Adrenal gland (tissue), 12 donors: ENCODE data around the gene ILK. TPM values are rescaled to one million over a fixed set of nuclear protein-coding genes. Genes with fewer than 3 reads are reported as not detected.

ENCODE experiments used
- DNase-seq, 7 donors: peaks; one replicate each; pipeline ENCODE4 v3.0.0-alpha.2; 2019 to 2020
- H3K27ac ChIP-seq, 5 donors: fragments of 200-600 bp; sonication (generic) in 4 of 5; 1 replicate in 3 of 5; 2 replicates in 2 of 5; pipeline versions ENCODE4 v1.5.1 to v1.8.0; 2016 to 2020; ENCODE audit warnings: mild to moderate bottlenecking in 1 of 5
- H3K27me3 ChIP-seq: fragments of 200-600 bp; 2 replicates; pipeline ENCODE4 v1.8.0; 2021
- H3K36me3 ChIP-seq, 2 donors: fragments of 200-600 bp; replicated peaks in 1 of 2; 1 replicate in 1 of 2; 2 replicates in 1 of 2; pipeline versions ENCODE4 v1.5.1 to v1.8.0; 2018 to 2022
- H3K4me1 ChIP-seq, 2 donors: fragments of 200-600 bp; replicated peaks in 1 of 2; 1 replicate in 1 of 2; 2 replicates in 1 of 2; pipeline versions ENCODE4 v1.5.1 to v1.8.0; 2018 to 2021
- H3K4me3 ChIP-seq, 4 donors: fragments of 200-600 bp; sonication (generic) in 3 of 4; one replicate each; pipeline ENCODE4 v1.5.1; 2016 to 2018
- H3K9me3 ChIP-seq, 3 donors: fragments of 200-600 bp; sonication (generic) in 1 of 3; replicated peaks in 1 of 3; 1 replicate in 2 of 3; 2 replicates in 1 of 3; pipeline versions ENCODE4 v1.5.1 to v1.8.0; 2016 to 2021
- POLR2A ChIP-seq, 2 donors: fragments of 450-650 bp; IDR thresholded peaks; one replicate each; pipeline ENCODE4 v1.6.1; 2017; ENCODE audit warnings: antibody characterized with exemption in 2 of 2, mild to moderate bottlenecking in 2 of 2, moderate library complexity in 1 of 2
- WGBS, 4 donors: extraction: QIAGEN DNeasy Blood & Tissue Kit in 2 of 4; methylation state at CpG; one replicate each; pipeline versions ENCODE4 v1.1.5 to v1.1.7; 2013 to 2017; 5-methylcytosine and 5-hydroxymethylcytosine counted together
- intact Hi-C, 2 donors: fragments of 100-400 bp; cut with DNase I; formaldehyde crosslinking; loops; one replicate each; pipeline versions ENCODE4 v1.14.1 to v1.15.0; 2022 to 2023
- polyA plus RNA-seq, 3 donors: library from polyadenylated mRNA; stranded (reverse); fragments of 200-250 nt in 2 of 3; fragments of 350-450 nt in 1 of 3; fragmentation: Illumina TruSeq in 1 of 3; extraction: RNeasy Lipid Tissue Mini Kit (QIAGEN cat#74804) in 1 of 3; gene quantifications; one replicate each; pipeline ENCODE4 v1.2.3, GENCODE V29; 2013 to 2014
- total RNA-seq, 9 donors: library from RNA; depleted of rRNA in 4 of 9; stranded (reverse); fragments of >200 nt in 4 of 9; fragments of 120-200 nt in 1 of 9; fragmentation: NEBNext Ultra II Directional in 1 of 9; extraction: Animal tissue kit (Norgen Biotek cat#: 25700) in 1 of 9; gene quantifications; one replicate each; pipeline versions ENCODE4 v1.1.0 to v1.2.4, GENCODE V29; 2013 to 2023
- TF ChIP-seq, protein P1 (sequence below), 6 experiments: fragments of 450-650 bp in 4 of 6; fragments of 200-600 bp in 2 of 6; sonication (generic) in 1 of 6; IDR thresholded peaks; 1 replicate in 5 of 6; 2 replicates in 1 of 6; pipeline versions ENCODE4 v1.5.1 to v1.8.0; 2016 to 2021; ENCODE audit warnings: antibody characterized with exemption in 6 of 6, mild to moderate bottlenecking in 2 of 6, moderate library complexity in 1 of 6
- donor health status: healthy with polysubstance abuse.
- donor health status: Bipolar disorder and iron deficiency.
- donor health status: DM: yes; HTN: yes; CAD: no.
- donor health status: DM: no; HTN: no; CAD: no.
- donor health status: DM: no; HTN: no; CAD: no.
- donor health status: DM: yes; HTN: yes; CAD: no.

Gene ILK
- total and polyA plus RNA-seq, 12 donors, result 99.1 to 191 (median 153) TPM

DNA sequence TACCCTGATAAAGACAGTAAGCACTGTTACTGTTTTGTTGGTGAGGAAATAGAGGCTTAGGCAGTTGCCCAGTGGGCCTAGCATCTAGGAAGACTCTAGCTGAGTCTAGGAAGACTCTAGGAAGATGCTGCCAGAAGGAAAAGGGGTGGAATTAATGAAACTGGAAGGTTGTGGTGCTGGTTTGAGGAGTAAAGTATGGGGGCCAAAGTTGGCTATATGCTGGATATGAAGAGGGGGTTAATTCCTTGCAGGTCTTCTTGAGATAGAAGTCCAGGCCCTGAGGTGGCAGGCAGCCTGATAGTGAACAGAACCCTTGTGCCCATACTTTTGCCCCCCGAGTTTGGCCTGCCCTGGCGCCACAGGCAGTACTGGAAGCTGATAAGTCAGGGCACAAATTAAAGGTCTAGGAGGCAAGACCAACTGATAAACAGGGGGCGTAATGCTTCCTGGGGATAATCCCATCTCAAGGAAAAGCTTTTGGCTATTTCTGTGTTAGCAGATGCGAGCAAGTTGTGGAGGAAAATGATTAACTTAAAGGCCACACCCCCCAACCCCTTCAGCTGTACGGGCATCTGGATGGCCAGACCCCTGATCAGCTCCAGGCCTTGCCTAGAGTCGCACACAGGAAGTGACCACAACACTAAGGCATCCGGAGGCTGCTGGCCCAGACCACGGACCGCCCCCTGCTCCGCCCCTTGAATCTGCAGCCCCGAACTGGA, 3.1 kb downstream of the ILK start:
- WGBS, 4 donors, result 15 to 20% (median 20%) methylated on average over 10 to 11 of the region's 11 CpGs
- Histone ChIP-seq H3K4me1 (peaks cover 39 to 59% of the 10 kb centered on the region in 2 donors), H3K9me3 (no peaks in the 10 kb centered on the region), H3K4me3 (peak overlapping the region in 1 of 4 donors; percentile 95), H3K27me3 (no peaks in the 10 kb centered on the region), H3K36me3 (peaks cover 0 to 37% of the 10 kb centered on the region in 2 donors), H3K27ac (peak overlapping the region in 4 of 5 donors; percentile 75 to 90 (median 84))
- TF ChIP-seq, protein P1, sequence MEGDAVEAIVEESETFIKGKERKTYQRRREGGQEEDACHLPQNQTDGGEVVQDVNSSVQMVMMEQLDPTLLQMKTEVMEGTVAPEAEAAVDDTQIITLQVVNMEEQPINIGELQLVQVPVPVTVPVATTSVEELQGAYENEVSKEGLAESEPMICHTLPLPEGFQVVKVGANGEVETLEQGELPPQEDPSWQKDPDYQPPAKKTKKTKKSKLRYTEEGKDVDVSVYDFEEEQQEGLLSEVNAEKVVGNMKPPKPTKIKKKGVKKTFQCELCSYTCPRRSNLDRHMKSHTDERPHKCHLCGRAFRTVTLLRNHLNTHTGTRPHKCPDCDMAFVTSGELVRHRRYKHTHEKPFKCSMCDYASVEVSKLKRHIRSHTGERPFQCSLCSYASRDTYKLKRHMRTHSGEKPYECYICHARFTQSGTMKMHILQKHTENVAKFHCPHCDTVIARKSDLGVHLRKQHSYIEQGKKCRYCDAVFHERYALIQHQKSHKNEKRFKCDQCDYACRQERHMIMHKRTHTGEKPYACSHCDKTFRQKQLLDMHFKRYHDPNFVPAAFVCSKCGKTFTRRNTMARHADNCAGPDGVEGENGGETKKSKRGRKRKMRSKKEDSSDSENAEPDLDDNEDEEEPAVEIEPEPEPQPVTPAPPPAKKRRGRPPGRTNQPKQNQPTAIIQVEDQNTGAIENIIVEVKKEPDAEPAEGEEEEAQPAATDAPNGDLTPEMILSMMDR (IDR thresholded peaks at IDR 0.05), result no peak
- TF ChIP-seq POLR2A (IDR thresholded peaks at IDR 0.05), result peak; percentile 41 to 75
- peak; percentile 84 to 96 (median 92) for DNase-seq
- intact Hi-C loops, result loop anchor here in 1 of 2 donors (10.0 kb wide), 1 partner anchor 72 kb away; no protein-coding TSS in a partner anchor

DNA sequence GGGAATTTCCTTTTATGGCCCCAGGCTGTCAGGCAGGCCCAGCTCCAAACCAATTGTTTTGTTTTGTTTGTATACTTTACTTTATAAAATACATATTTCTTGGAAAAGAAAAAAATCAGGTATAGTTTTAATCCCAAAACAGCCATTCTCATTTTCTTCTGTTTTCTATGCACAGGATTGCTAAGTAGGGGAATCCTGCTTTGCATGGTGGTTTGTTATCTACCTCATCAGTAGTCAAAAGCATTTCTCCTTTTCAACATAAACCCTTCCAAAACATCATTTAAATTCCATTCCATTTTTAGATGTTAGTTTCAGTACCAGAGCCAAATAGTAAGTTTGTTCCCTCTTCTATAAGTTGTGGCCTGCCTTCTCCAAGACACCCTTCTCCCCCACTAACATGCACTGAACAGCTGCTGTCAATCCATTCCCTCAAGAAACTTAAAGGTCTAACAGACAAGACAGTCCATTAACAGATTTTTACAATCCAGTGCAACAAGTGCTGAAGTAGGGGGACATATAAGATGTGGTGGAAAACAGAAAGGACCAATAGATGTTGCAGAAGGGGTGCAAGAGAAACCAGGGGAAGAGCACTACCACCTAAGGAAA, 3.7 kb downstream of the ILK start:
- Histone ChIP-seq H3K9me3 (no peaks in the 10 kb centered on the region), H3K27me3 (no peaks in the 10 kb centered on the region), H3K27ac (peak overlapping the region in 3 of 5 donors; percentile 75 to 90 (median 89)), H3K4me3 (peak overlapping the region in 1 of 4 donors; percentile 0), H3K4me1 (peaks cover 34 to 53% of the 10 kb centered on the region in 2 donors), H3K36me3 (peaks cover 0 to 37% of the 10 kb centered on the region in 2 donors)
- DNase-seq, result peak in 1 of 7 donors; percentile 15
- TF ChIP-seq POLR2A (IDR thresholded peaks at IDR 0.05), result no peak
- TF ChIP-seq, protein P1 (IDR thresholded peaks at IDR 0.05), result no peak
- intact Hi-C loops, result loop anchor here in 1 of 2 donors (10.0 kb wide), 1 partner anchor 72 kb away; no protein-coding TSS in a partner anchor

DNA sequence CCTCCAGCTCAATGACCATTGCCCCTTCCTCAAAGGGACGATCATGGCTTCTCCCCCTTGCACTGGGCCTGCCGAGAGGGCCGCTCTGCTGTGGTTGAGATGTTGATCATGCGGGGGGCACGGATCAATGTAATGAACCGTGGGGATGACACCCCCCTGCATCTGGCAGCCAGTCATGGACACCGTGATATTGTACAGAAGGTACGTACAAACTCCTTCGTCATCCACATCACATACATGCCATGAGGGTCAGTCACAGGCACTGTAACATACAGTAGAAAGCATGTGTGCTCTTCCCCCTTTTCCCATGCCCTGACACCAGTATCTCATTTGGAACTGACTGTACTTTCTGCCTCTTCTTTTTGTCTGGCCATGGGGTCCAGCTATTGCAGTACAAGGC, 4.4 kb downstream of the ILK start:
- Histone ChIP-seq H3K4me3 (no peak overlapping the region), H3K27me3 (no peaks in the 10 kb centered on the region), H3K9me3 (no peaks in the 10 kb centered on the region), H3K36me3 (peaks cover 0 to 37% of the 10 kb centered on the region in 2 donors), H3K27ac (peak overlapping the region in 2 of 5 donors; percentile 89 to 90), H3K4me1 (peaks cover 34 to 53% of the 10 kb centered on the region in 2 donors)
- intact Hi-C loops, result loop anchor here in 1 of 2 donors (10.0 kb wide), 1 partner anchor 73 kb away; no protein-coding TSS in a partner anchor
- no peak for TF ChIP-seq POLR2A (IDR thresholded peaks at IDR 0.05)
- TF ChIP-seq, protein P1 (IDR thresholded peaks at IDR 0.05), result no peak
- 88 to 93% (median 91%) methylated on average over 9 of the region's 9 CpGs for WGBS, 4 donors
- peak in 3 of 7 donors; percentile 13 to 58 (median 26) for DNase-seq
